Liver (tissue), 9 donors: ENCODE data around the gene CLN6. TPM values are rescaled to one million over a fixed set of nuclear protein-coding genes. Genes with fewer than 3 reads are reported as not detected.

Source experiments
- DNase-seq: peaks from one replicate; pipeline ENCODE4 v3.0.0-alpha.2; 2017; ENCODE audit warnings: low spot score
- H3K27ac ChIP-seq, 2 donors: one replicate each; pipeline ENCODE4 v1.7.0; 2013; ENCODE audit warnings: inconsistent platforms in 2 of 2, low read length in 2 of 2, control low read depth in 1 of 2, low read depth in 1 of 2, mild to moderate bottlenecking in 1 of 2
- H3K27me3 ChIP-seq, 4 donors: one replicate each; pipeline versions ENCODE4 v1.6.1 to v1.7.0; 2013; ENCODE audit warnings: low read length in 3 of 4, inconsistent platforms in 1 of 4, mild to moderate bottlenecking in 1 of 4, moderate library complexity in 1 of 4; ENCODE audit not compliant: control insufficient read depth in 4 of 4, insufficient read depth in 4 of 4
- H3K36me3 ChIP-seq, 4 donors: one replicate each; pipeline versions ENCODE4 v1.6.1 to v1.7.0; 2013; ENCODE audit warnings: low read length in 3 of 4, mild to moderate bottlenecking in 3 of 4, low read depth in 1 of 4, moderate library complexity in 1 of 4; ENCODE audit not compliant: control insufficient read depth in 4 of 4, insufficient read depth in 3 of 4
- H3K4me1 ChIP-seq, 4 donors: one replicate each; pipeline versions ENCODE4 v1.6.1 to v1.7.0; 2013; ENCODE audit warnings: low read length in 3 of 4, mild to moderate bottlenecking in 3 of 4, moderate library complexity in 1 of 4; ENCODE audit not compliant: control insufficient read depth in 4 of 4, insufficient read depth in 4 of 4
- H3K4me3 ChIP-seq, 3 donors: one replicate each; pipeline versions ENCODE4 v1.6.1 to v1.7.0; 2013; ENCODE audit warnings: low read length in 3 of 3, control low read depth in 1 of 3, low read depth in 1 of 3, mild to moderate bottlenecking in 1 of 3
- H3K9ac ChIP-seq, 2 donors: one replicate each; pipeline ENCODE4 v1.7.0; 2013; ENCODE audit warnings: low read length in 2 of 2, mild to moderate bottlenecking in 2 of 2, moderate library complexity in 2 of 2, control low read depth in 1 of 2, low read depth in 1 of 2
- H3K9me3 ChIP-seq, 4 donors: one replicate each; pipeline versions ENCODE4 v1.6.1 to v1.7.0; 2013; ENCODE audit warnings: low read length in 3 of 4; ENCODE audit not compliant: control insufficient read depth in 4 of 4
- CTCF ChIP-seq: fragments of 150-350 bp; IDR thresholded peaks from 2 replicates; pipeline ENCODE4 v1.5.1; 2017; ENCODE audit warnings: improper control_type of control experiment, low read depth, low read length; ENCODE audit not compliant: missing input control
- EGR1 ChIP-seq, 2 donors: IDR thresholded peaks; 2 replicates each; pipeline ENCODE4 v1.6.1; 2016 to 2018; ENCODE audit warnings: antibody characterized with exemption in 2 of 2, low read depth in 2 of 2
- FOXA1 ChIP-seq: IDR thresholded peaks from 2 replicates; pipeline ENCODE4 v1.6.1; 2016; ENCODE audit warnings: antibody characterized with exemption
- FOXA2 ChIP-seq: IDR thresholded peaks from 2 replicates; pipeline ENCODE4 v1.6.1; 2016; ENCODE audit warnings: antibody characterized with exemption
- GABPA ChIP-seq, 2 donors: IDR thresholded peaks in 1 of 2; conservative IDR thresholded peaks in 1 of 2; 2 replicates each; pipeline ENCODE4 v1.6.1; 2016; ENCODE audit warnings: antibody characterized with exemption in 2 of 2, mild to moderate bottlenecking in 1 of 2, moderate library complexity in 1 of 2
- HNF4A ChIP-seq, 2 donors: conservative IDR thresholded peaks; 2 replicates each; pipeline ENCODE4 v1.6.1; 2016; ENCODE audit warnings: antibody characterized with exemption in 2 of 2, mild to moderate bottlenecking in 2 of 2
- HNF4G ChIP-seq: IDR thresholded peaks from 2 replicates; pipeline ENCODE4 v1.6.1; 2016; ENCODE audit warnings: antibody characterized with exemption
- JUND ChIP-seq, 2 donors: IDR thresholded peaks; 2 replicates each; pipeline ENCODE4 v1.6.1; 2016; ENCODE audit warnings: antibody characterized with exemption in 2 of 2
- NR2F2 ChIP-seq: IDR thresholded peaks from 2 replicates; pipeline ENCODE4 v1.6.1; 2016; ENCODE audit warnings: antibody characterized with exemption
- RAD21 ChIP-seq, 2 donors: IDR thresholded peaks; 2 replicates each; pipeline ENCODE4 v1.6.1; 2016; ENCODE audit warnings: antibody characterized with exemption in 2 of 2, mild to moderate bottlenecking in 2 of 2
- REST ChIP-seq: IDR thresholded peaks from 2 replicates; pipeline ENCODE4 v1.6.1; 2016; ENCODE audit warnings: antibody characterized with exemption, mild to moderate bottlenecking
- RXRA ChIP-seq, 2 donors: IDR thresholded peaks; 2 replicates each; pipeline ENCODE4 v1.6.1; 2017 to 2018; ENCODE audit warnings: antibody characterized with exemption in 2 of 2, mild to moderate bottlenecking in 1 of 2
- SP1 ChIP-seq: IDR thresholded peaks from 2 replicates; pipeline ENCODE4 v1.6.1; 2018; ENCODE audit warnings: antibody characterized with exemption, mild to moderate bottlenecking
- TAF1 ChIP-seq: conservative IDR thresholded peaks from 2 replicates; pipeline ENCODE4 v1.6.1; 2016; ENCODE audit warnings: antibody characterized with exemption, mild to moderate bottlenecking
- YY1 ChIP-seq: IDR thresholded peaks from 2 replicates; pipeline ENCODE4 v1.6.1; 2016; ENCODE audit warnings: antibody characterized with exemption, mild to moderate bottlenecking
- WGBS: extraction: QIAGEN DNeasy Blood & Tissue Kit; methylation state at CpG from one replicate; pipeline ENCODE4 v1.1.7; 2013; 5-methylcytosine and 5-hydroxymethylcytosine counted together
- polyA plus RNA-seq, 2 donors: library from polyadenylated mRNA; stranded (reverse) in 1 of 2; unstranded in 1 of 2; fragments of 200-250 nt in 1 of 2; fragments of >200 nt in 1 of 2; fragmentation: Nextera tagmentation in 1 of 2; extraction: Ambion mirVana in 1 of 2; gene quantifications; one replicate each; pipeline versions ENCODE4 v1.2.1 to v1.2.3, GENCODE V29; 2013 to 2015
- total RNA-seq, 2 donors: library from RNA; depleted of rRNA; stranded (reverse); fragments of >200 nt; gene quantifications; one replicate each; pipeline ENCODE4 v1.2.3, GENCODE V29; 2014
- TF ChIP-seq, protein P1 (sequence below): IDR thresholded peaks from 2 replicates; pipeline ENCODE4 v1.6.1; 2016; ENCODE audit warnings: antibody characterized with exemption
- TF ChIP-seq, protein P2 (sequence below): IDR thresholded peaks from 2 replicates; pipeline ENCODE4 v1.6.1; 2016; ENCODE audit warnings: antibody characterized with exemption
- TF ChIP-seq, protein P3 (sequence below): IDR thresholded peaks from 2 replicates; pipeline ENCODE4 v1.6.1; 2016; ENCODE audit warnings: antibody characterized with exemption
- donor health status: healthy.
- donor health status: healthy.
- donor health status: healthy.
- donor health status: healthy.
- donor health status: healthy.

The CLN6 gene
- total and polyA plus RNA-seq, 4 donors = 7.2 to 21.2 (median 15.4) TPM

DNA sequence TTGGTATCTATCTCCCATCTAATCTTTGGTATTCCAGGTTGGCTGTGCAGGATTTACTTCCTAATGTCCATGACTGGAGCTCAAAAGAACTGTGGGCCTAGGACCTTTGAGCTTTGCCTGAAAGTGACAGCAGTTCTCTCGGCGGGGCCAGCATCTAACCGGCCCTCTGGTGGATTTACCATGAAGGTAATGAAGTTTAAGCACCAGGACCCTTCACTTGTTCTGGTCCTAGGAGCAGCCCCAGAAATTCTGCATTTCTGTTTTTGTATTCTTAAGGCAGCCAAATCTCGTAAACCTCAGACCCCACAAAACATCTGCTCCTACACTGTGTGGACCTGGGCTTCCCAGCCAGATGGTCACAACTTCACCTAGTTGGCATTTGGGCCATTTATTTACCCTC is 37.4 kb downstream of the CLN6 start:
- Histone ChIP-seq H3K27me3 (no peaks in the 10 kb centered on the region), H3K4me1 (peaks cover 0 to 27% (median 13%) of the 10 kb centered on the region in 4 donors), H3K27ac (no peak overlapping the region), H3K4me3 (no peak overlapping the region), H3K36me3 (peaks cover 2 to 7% (median 6%) of the 10 kb centered on the region in 4 donors), H3K9ac (no peak overlapping the region), H3K9me3 (no peaks in the 10 kb centered on the region)
- no peak for DNase-seq
- WGBS = 81% methylated on average over 4 of the region's 4 CpGs
- no peak for TF ChIP-seq RAD21 (IDR thresholded peaks at IDR 0.05)
- no peak for TF ChIP-seq EGR1 (IDR thresholded peaks at IDR 0.05; ENCODE audit: low read depth in 2 of 2)
- TF ChIP-seq, protein P1, sequence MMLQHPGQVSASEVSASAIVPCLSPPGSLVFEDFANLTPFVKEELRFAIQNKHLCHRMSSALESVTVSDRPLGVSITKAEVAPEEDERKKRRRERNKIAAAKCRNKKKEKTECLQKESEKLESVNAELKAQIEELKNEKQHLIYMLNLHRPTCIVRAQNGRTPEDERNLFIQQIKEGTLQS = no peak
- TF ChIP-seq GABPA (IDR thresholded peaks at IDR 0.05 in 1 of 2, conservative IDR thresholded peaks at IDR 0.05 in 1 of 2) = no peak

DNA sequence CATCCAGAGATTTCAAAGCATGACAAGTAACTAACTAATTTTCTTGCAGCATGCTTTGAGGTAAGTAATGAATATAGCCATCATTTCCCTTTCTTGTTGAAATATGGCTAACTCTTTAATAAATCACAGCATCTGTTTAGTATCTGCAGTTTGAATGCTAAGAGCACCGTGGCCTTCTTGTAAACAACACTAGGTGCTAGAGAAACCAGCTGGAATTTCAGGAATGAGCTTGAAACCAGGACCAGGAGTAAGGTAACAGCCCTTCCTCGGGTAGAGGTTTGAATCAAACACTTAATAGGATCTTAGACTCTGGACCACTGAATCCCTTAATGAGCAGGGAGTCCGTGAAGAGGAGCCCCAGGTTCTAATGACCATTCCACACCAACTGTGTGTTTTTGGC is 38.0 kb downstream of the CLN6 start:
- no peak for DNase-seq
- Histone ChIP-seq H3K36me3 (peaks cover 2 to 7% (median 6%) of the 10 kb centered on the region in 4 donors), H3K4me3 (no peak overlapping the region), H3K9me3 (no peaks in the 10 kb centered on the region), H3K27me3 (no peaks in the 10 kb centered on the region), H3K9ac (no peak overlapping the region), H3K27ac (no peak overlapping the region), H3K4me1 (peaks cover 0 to 31% (median 16%) of the 10 kb centered on the region in 4 donors)
- 82% methylated on average over 3 of the region's 3 CpGs for WGBS
- TF ChIP-seq TAF1 (no peak), JUND (IDR thresholded peaks at IDR 0.05) (no peak), EGR1 (IDR thresholded peaks at IDR 0.05; ENCODE audit: low read depth in 2 of 2) (no peak)

GRCh38 chr15:68190048-68190447 is 39.5 kb downstream of the CLN6 start:
- H3K4me3 ChIP-seq = no peak overlapping the region
- no peak for DNase-seq
- no peaks in the 10 kb centered on the region for H3K27me3 ChIP-seq
- H3K4me1 ChIP-seq = peaks cover 0 to 29% (median 13%) of the 10 kb centered on the region in 4 donors
- no peaks in the 10 kb centered on the region for H3K9me3 ChIP-seq
- peaks cover 2 to 10% (median 7%) of the 10 kb centered on the region in 4 donors for H3K36me3 ChIP-seq
- H3K9ac ChIP-seq = no peak overlapping the region
- H3K27ac ChIP-seq = no peak overlapping the region
- 89% methylated on average over 4 of the region's 4 CpGs for WGBS
- TF ChIP-seq, protein P1 = no peak
- no peak for TF ChIP-seq FOXA2
- no peak for TF ChIP-seq TAF1
- no peak for TF ChIP-seq HNF4G
- TF ChIP-seq EGR1 (IDR thresholded peaks at IDR 0.05; ENCODE audit: low read depth in 2 of 2) = no peak
- no peak for TF ChIP-seq NR2F2
- TF ChIP-seq YY1 = no peak
- no peak for TF ChIP-seq GABPA (IDR thresholded peaks at IDR 0.05 in 1 of 2, conservative IDR thresholded peaks at IDR 0.05 in 1 of 2)
- no peak for TF ChIP-seq CTCF
- TF ChIP-seq, protein P2, sequence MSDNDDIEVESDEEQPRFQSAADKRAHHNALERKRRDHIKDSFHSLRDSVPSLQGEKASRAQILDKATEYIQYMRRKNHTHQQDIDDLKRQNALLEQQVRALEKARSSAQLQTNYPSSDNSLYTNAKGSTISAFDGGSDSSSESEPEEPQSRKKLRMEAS = no peak
- no peak for TF ChIP-seq RXRA (IDR thresholded peaks at IDR 0.05)
- TF ChIP-seq REST = no peak
- TF ChIP-seq RAD21 (IDR thresholded peaks at IDR 0.05) = no peak
- TF ChIP-seq SP1 = no peak
- TF ChIP-seq, protein P3, sequence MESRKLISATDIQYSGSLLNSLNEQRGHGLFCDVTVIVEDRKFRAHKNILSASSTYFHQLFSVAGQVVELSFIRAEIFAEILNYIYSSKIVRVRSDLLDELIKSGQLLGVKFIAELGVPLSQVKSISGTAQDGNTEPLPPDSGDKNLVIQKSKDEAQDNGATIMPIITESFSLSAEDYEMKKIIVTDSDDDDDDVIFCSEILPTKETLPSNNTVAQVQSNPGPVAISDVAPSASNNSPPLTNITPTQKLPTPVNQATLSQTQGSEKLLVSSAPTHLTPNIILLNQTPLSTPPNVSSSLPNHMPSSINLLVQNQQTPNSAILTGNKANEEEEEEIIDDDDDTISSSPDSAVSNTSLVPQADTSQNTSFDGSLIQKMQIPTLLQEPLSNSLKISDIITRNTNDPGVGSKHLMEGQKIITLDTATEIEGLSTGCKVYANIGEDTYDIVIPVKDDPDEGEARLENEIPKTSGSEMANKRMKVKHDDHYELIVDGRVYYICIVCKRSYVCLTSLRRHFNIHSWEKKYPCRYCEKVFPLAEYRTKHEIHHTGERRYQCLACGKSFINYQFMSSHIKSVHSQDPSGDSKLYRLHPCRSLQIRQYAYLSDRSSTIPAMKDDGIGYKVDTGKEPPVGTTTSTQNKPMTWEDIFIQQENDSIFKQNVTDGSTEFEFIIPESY = no peak
- no peak for TF ChIP-seq FOXA1
- no peak for TF ChIP-seq HNF4A (conservative IDR thresholded peaks at IDR 0.05)
- TF ChIP-seq JUND (IDR thresholded peaks at IDR 0.05) = no peak
